Activated T-cell treated with anti-CD3 and anti-CD28 coated beads, Interleukin-2, amount 50 U/mL, for 72 hours (primary cell): ENCODE results near the gene CAB39L. TPM values are rescaled to one million over a fixed set of nuclear protein-coding genes. Genes with fewer than 3 reads are reported as not detected.
A peak's percentile ranks its signal among the peaks of the same experiment; 100 is the strongest.

ENCODE experiments used
- ATAC-seq, 2 donors: fragments of 150-1000 bp; cut with Tn5 transposase; replicated peaks in 1 of 2; 2 replicates each; pipeline ENCODE4 v1.10.0; 2021; ENCODE audit warnings: moderate library complexity in 2 of 2, mild to moderate bottlenecking in 1 of 2
- DNase-seq, 2 donors: peaks; one replicate each; pipeline ENCODE4 v3.0.0; 2021 to 2022; ENCODE audit warnings: mixed read lengths in 1 of 2
- H3K27ac Mint-ChIP-seq: one replicate; pipeline ENCODE4 v1.8.0; 2022; ENCODE audit warnings: mild to moderate bottlenecking, moderate library complexity, mixed read lengths
- H3K27me3 Mint-ChIP-seq: one replicate; pipeline ENCODE4 v1.8.0; 2022; ENCODE audit warnings: low read depth, mixed read lengths
- H3K36me3 Mint-ChIP-seq, 2 donors: one replicate each; pipeline ENCODE4 v1.8.0; 2022; ENCODE audit warnings: mixed read lengths in 2 of 2, mild to moderate bottlenecking in 1 of 2; ENCODE audit not compliant: insufficient read depth in 2 of 2
- H3K4me1 Mint-ChIP-seq: one replicate; pipeline ENCODE4 v1.8.0; 2022; ENCODE audit warnings: low read depth, mixed read lengths
- H3K4me3 Mint-ChIP-seq, 2 donors: one replicate each; pipeline ENCODE4 v1.8.0; 2022; ENCODE audit warnings: mild to moderate bottlenecking in 2 of 2, mixed read lengths in 2 of 2, moderate library complexity in 2 of 2
- H3K9me3 Mint-ChIP-seq, 2 donors: one replicate each; pipeline ENCODE4 v1.8.0; 2022; ENCODE audit warnings: mixed read lengths in 2 of 2
- total RNA-seq, 2 donors: library from RNA; stranded (reverse); gene quantifications; one replicate each; pipeline ENCODE4 v1.2.3, GENCODE V29; 2022

CAB39L gene
- total RNA-seq, 2 donors from 2014 or later = 4.4 to 10.0 TPM

DNA sequence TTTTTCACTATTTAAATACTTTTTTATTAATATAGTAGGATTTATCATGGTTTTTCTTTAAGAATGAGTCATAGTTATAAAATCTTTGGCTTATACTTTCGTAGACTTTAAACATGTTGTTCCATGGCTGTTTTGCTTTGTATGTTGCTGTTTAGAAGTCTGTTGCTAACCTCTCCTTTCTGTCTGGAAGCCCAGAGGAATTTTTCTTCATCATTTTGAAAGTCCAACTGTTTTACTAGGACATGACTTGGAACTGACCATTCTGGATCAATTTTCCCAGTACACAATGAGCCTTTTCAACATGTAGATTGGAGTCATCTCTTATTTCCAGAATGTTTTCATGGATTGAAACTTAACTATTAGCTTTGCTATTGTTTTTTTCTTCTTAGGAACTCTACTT lies 7.9 kb downstream of the CAB39L start:
- no peaks in the 10 kb centered on the region for H3K27me3 Mint-ChIP-seq
- H3K9me3 Mint-ChIP-seq = no peaks in the 10 kb centered on the region
- ATAC-seq = no peak
- DNase-seq = no peak
- H3K4me1 Mint-ChIP-seq = no peaks in the 10 kb centered on the region
- H3K4me3 Mint-ChIP-seq = no peak overlapping the region
- H3K27ac Mint-ChIP-seq = peak overlapping the region; percentile 28
- H3K36me3 Mint-ChIP-seq = peaks cover 0 to 2% of the 10 kb centered on the region in 2 donors

DNA sequence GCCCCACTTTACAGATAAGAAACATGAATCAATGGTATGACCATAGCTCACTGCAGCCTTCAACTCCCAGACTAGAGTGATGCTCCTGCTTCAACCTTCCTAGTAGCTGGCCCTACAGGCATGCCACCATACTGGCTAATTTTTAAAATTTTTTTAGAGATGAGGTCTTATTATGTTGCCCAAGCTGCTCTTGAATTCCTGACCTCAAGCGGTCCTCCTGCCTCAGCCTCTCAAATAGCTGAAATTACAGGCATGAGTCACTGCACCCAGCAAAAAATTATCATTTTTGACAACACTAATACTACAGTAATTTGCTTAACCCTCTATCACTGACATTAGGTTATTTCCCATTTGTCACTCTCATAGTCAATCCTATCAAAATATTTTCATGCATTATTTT lies 14.7 kb downstream of the CAB39L start:
- no peak for DNase-seq
- Mint-ChIP-seq H3K27ac (no peak overlapping the region), H3K4me3 (no peak overlapping the region), H3K36me3 (no peaks in the 10 kb centered on the region), H3K9me3 (no peaks in the 10 kb centered on the region), H3K4me1 (no peaks in the 10 kb centered on the region), H3K27me3 (no peaks in the 10 kb centered on the region)
- ATAC-seq = no peak

DNA sequence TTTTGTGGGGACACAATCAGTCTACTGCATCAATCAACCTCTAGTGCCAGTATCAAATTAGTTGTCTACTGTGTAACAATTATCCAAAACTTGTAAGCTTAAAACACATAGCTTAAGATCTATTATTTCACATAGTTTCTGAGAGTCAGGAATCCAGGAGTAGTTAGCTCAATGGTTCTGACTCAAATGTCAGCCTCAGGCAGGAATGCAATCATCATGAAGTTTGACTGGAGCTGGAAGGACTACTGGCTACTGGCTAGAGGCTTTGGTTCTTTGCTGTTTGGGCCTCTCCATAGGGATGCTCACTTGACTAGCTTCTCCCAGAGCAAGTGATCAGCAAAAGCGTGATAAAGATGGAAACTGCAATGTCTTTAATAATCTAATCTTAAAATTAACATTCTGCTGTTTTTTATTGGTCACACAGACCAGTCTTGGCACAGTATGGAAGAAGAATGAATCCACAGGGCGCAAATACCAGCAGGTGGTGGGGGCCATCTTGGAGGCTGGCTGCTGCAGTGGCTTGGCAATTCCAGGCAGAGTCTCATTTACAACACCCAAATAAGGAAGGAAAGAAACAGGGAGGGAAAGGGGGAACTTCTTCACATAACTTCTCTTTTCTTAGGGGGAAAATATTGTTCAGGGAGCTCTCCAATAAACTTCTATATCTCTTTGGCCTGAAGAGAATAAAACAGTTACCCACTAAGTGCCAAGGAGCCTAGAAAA lies 15.7 kb downstream of the CAB39L start:
- Mint-ChIP-seq H3K27me3 (no peaks in the 10 kb centered on the region), H3K9me3 (no peaks in the 10 kb centered on the region), H3K27ac (no peak overlapping the region), H3K4me1 (no peaks in the 10 kb centered on the region), H3K4me3 (no peak overlapping the region), H3K36me3 (no peaks in the 10 kb centered on the region)
- ATAC-seq = no peak
- no peak for DNase-seq

DNA sequence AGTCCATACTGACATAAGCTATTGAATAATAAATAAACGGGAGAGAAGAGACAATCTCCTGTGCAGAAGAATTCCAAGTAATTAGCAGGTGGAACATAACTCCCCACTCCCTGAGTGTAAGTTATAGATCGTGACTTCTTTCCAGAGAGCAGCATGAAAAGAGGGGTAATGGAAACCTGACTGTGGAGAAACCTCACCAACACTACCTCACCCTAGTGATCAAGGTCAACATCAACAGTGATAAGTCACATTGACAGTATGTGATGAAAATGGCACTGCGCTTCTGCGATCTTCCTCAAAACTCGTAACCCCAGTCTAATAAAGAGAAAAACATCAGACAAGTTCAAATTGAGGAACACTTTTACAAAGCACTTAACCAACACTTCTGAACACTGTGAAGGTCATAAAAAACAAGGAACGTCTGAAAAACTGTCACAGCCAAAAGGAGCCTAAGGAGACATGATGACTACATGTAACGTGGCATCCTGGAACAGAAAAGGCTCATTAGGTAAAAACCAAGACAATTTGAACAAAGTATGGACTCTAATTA lies 19.8 kb downstream of the CAB39L start:
- DNase-seq = no peak
- ATAC-seq = no peak
- H3K36me3 Mint-ChIP-seq = no peaks in the 10 kb centered on the region
- no peak overlapping the region for H3K4me3 Mint-ChIP-seq
- no peaks in the 10 kb centered on the region for H3K27me3 Mint-ChIP-seq
- no peaks in the 10 kb centered on the region for H3K9me3 Mint-ChIP-seq
- H3K4me1 Mint-ChIP-seq = no peaks in the 10 kb centered on the region
- no peak overlapping the region for H3K27ac Mint-ChIP-seq

DNA sequence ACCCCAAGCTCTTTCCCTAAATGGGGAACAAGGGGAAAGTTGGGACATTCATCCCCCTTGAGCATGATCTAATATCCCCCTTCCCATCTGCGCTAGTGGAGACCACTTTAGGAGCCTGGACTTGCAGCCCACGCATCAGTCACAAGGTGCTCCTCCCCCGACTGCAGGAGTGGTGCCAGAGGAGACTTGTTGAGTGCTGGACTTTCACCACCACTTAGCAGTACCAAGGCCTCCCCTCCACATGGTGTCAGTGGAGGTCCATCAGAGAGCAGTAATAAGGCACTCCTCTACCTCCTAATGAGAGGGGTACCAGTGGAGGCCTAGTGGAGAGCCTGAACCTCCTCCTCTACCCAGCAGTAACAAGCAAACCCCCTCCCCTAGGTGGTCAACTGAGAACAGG lies 22.5 kb downstream of the CAB39L start:
- Mint-ChIP-seq H3K9me3 (no peaks in the 10 kb centered on the region), H3K36me3 (no peaks in the 10 kb centered on the region), H3K27ac (no peak overlapping the region), H3K27me3 (no peaks in the 10 kb centered on the region), H3K4me1 (no peaks in the 10 kb centered on the region), H3K4me3 (no peak overlapping the region)
- DNase-seq = peak; percentile 24 to 33
- peak; percentile 80 to 86 for ATAC-seq

DNA sequence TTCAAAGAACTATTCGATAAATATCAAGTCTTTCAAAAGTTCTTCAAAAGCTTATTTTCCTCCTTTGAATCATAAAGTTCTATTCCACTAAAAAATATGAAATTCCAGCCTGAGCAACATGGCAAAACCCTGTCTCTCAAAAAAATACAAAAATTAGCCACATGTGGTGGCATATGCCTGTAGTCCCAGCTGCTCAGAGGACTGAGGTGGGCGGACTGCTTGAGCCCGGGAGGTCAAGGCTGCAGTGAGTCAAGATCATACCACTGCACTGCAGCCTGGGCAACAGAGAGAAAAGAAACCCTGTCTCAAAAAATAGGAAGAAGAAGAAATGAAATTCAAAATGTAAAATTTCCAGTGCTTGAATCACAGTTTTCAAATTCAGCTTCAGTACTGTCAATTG lies 24.6 kb downstream of the CAB39L start:
- no peak for DNase-seq
- Mint-ChIP-seq H3K9me3 (no peaks in the 10 kb centered on the region), H3K27me3 (no peaks in the 10 kb centered on the region), H3K27ac (no peak overlapping the region), H3K36me3 (no peaks in the 10 kb centered on the region), H3K4me3 (no peak overlapping the region), H3K4me1 (no peaks in the 10 kb centered on the region)
- no peak for ATAC-seq

DNA sequence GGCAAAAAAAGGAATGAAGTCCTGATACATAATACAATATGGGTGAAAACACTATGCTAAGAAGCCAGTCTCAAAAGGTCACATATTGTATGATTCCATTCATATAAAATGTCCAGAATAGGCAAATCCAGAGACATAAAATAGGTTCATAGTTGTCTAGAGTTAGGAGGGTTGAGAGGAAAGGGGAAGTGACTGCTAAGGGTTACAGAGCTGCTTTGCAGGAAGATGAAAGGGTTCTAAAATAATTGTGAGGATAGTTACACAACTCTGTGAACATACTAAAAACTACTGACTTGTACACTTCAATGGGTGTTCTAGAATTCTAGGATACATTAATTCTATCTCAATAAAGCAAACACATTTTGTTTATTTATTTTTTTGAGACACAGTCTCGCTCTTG lies 25.7 kb downstream of the CAB39L start:
- Mint-ChIP-seq H3K4me1 (no peaks in the 10 kb centered on the region), H3K27ac (no peak overlapping the region), H3K36me3 (no peaks in the 10 kb centered on the region), H3K27me3 (no peaks in the 10 kb centered on the region), H3K9me3 (no peaks in the 10 kb centered on the region), H3K4me3 (no peak overlapping the region)
- ATAC-seq = no peak
- no peak for DNase-seq

DNA sequence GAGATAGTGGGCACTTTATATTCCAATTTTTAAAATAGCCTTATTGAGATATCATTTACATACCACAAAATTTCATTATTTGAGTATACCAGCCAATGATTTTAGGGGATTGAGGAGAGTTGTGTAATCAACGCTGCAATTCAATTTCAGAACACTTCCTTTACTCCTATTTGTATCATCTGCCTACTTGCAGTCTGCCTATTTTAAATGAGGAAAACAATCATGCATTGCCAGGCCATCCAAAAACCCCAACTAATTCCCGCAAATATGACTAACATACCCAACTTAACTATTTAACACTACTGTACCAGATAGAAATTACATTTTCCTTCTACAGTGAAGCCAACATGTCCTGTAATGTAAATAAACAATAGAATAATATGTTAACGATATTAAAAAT lies 26.7 kb downstream of the CAB39L start:
- Mint-ChIP-seq H3K4me3 (no peak overlapping the region), H3K9me3 (no peaks in the 10 kb centered on the region), H3K27ac (no peak overlapping the region), H3K27me3 (no peaks in the 10 kb centered on the region), H3K36me3 (no peaks in the 10 kb centered on the region), H3K4me1 (no peaks in the 10 kb centered on the region)
- DNase-seq = no peak
- no peak for ATAC-seq

DNA sequence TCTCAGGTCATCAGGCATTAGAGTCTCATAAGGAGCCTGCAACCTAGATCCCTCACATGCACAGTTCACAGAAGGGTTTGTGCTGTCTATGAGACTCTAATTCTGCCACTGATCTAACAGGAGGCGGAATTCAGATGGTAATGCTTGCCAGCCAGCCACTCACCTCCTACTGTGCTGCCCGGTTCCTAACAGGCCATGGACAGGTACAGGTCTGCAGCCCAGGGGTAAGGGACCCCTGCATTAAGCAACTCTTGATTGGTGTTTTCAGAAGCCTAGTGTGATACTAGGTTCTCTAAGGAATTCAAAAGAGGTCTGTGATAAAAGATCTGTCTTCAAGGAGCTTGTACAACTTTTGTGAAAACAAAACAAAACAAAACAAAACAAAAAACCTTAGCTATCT lies 31.1 kb downstream of the CAB39L start:
- Mint-ChIP-seq H3K9me3 (no peaks in the 10 kb centered on the region), H3K27me3 (no peaks in the 10 kb centered on the region)

DNA sequence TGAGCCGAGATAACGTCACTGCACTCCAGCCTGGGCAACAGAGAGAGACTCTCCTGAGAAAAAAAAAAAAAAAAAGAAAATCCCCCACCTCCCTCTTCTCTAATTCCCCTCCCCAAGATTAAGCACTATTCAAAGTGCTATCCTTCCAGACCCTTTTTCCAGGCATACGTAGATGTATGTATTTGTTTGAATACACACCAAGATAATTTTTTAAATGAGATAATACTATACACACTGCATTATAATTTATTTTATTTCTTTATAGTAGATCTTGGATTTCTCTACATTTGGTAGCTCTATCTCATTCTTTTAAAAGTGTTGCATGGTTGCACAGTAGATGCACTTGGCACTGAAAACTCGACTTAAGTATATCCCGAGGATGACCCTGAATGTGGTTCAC lies 32.5 kb downstream of the CAB39L start:
- Mint-ChIP-seq H3K27ac (no peak overlapping the region), H3K9me3 (no peaks in the 10 kb centered on the region), H3K36me3 (no peaks in the 10 kb centered on the region), H3K4me1 (no peaks in the 10 kb centered on the region), H3K4me3 (no peak overlapping the region), H3K27me3 (no peaks in the 10 kb centered on the region)
- no peak for DNase-seq
- ATAC-seq = no peak

More for the DNA sequence above, 31.1 kb downstream of the CAB39L start:
- Mint-ChIP-seq H3K4me3 (no peak overlapping the region), H3K4me1 (no peaks in the 10 kb centered on the region), H3K27ac (no peak overlapping the region), H3K36me3 (no peaks in the 10 kb centered on the region)
- DNase-seq (no peak), ATAC-seq (no peak)

DNA sequence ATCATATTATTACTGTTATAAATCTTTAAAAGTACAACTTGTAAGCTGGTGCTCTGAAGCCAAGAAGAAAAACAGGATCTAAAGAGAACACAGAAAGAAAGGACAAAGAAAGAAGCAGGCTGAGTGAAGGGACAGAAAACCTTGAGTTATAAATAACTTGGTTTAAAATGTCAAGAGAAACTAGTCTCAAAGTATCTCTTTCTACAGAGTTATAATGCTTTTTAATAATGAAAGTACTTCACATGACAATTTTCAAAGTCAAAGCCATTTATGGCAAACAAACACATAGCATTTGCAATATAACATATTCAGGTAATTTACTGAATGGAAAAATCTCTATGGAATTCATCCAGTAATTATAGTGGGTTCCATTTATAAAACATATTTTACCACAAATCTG lies 33.4 kb downstream of the CAB39L start:
- Mint-ChIP-seq H3K27me3 (no peaks in the 10 kb centered on the region), H3K4me3 (no peak overlapping the region), H3K4me1 (no peaks in the 10 kb centered on the region), H3K9me3 (peaks cover 2 to 3% of the 10 kb centered on the region in 2 donors), H3K36me3 (peaks cover under 1 to 2% of the 10 kb centered on the region in 2 donors), H3K27ac (no peak overlapping the region)
- DNase-seq (no peak), ATAC-seq (no peak)

DNA sequence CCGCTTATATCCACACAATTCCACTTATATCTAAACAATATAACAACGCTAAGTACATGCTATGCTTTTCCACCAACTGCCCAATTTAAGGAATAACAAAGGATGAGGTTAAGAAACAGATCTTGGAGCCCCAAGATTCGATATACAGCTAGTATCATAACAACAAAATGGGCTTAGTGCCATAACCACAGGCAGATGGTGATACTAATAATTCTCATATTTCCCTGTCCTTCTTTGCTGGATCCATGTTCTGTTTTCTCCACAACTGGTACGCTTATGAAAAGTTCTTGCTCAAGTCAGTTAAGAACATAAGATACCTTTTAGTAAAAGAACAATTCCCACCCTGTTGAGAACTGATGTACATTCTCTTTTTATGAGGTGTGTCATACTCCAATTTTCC lies 33.9 kb downstream of the CAB39L start:
- DNase-seq (no peak), ATAC-seq (no peak)
- Mint-ChIP-seq H3K27ac (no peak overlapping the region), H3K36me3 (peaks cover 3 to 5% of the 10 kb centered on the region in 2 donors), H3K4me1 (no peaks in the 10 kb centered on the region), H3K4me3 (no peak overlapping the region), H3K9me3 (peaks cover 6 to 7% of the 10 kb centered on the region in 2 donors), H3K27me3 (no peaks in the 10 kb centered on the region)

DNA sequence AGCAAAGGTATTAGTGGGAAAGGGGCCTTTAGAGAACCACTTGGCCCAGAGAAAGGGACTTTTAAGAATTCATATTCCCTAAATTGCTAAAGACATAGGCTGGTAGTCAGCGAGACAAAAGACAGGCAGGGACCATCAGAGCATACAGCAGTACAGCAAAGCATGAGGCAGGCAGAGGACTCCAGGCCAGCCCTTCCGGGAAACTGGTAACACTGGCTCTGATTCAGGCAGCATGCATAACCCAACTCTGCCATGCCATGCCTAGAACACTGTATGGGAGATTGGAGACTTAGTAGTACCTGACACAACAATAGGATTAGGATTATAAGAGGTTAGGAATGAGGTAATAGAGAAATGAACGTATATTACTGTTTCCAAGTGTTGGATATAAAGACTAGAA lies 34.9 kb downstream of the CAB39L start:
- H3K9me3 Mint-ChIP-seq = peaks cover 11% of the 10 kb centered on the region in 2 donors
- H3K4me1 Mint-ChIP-seq = no peaks in the 10 kb centered on the region
- DNase-seq (no peak), ATAC-seq (no peak)
- H3K4me3 Mint-ChIP-seq = no peak overlapping the region
- no peaks in the 10 kb centered on the region for H3K27me3 Mint-ChIP-seq
- no peak overlapping the region for H3K27ac Mint-ChIP-seq
- H3K36me3 Mint-ChIP-seq = peaks cover 9 to 12% of the 10 kb centered on the region in 2 donors

DNA sequence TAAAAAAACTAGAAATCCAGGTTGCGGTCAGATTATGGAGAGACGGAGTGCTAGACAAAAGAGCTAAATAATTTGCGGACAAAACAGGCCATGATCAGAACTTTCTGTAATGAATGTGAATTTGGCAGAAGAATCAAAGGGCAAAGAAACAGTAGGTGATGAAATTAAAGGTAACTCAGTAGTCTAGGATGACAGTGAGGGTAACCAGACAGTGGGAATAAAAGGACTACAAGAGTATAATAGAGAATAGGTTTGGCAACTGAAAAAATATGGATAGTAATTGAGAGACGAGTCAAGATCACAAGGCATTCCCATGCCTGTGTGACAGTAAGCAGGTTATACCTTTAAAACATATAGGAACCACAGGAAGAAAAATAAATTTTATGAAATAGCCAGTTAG lies 35.9 kb downstream of the CAB39L start:
- peaks cover 13 to 17% of the 10 kb centered on the region in 2 donors for H3K36me3 Mint-ChIP-seq
- H3K9me3 Mint-ChIP-seq = peaks cover 11 to 13% of the 10 kb centered on the region in 2 donors
- H3K4me1 Mint-ChIP-seq = no peaks in the 10 kb centered on the region
- no peak overlapping the region for H3K4me3 Mint-ChIP-seq
- no peaks in the 10 kb centered on the region for H3K27me3 Mint-ChIP-seq
- ATAC-seq (no peak), DNase-seq (no peak)
- no peak overlapping the region for H3K27ac Mint-ChIP-seq
